SKM-1 (cell line): ENCODE data around the gene MRPL21.

ENCODE experiments used
- DNase-seq: peaks from one replicate; lab custom pipeline; 2025; ENCODE audit not compliant: unreplicated experiment; lab: John Stamatoyannopoulos, UW

MRPL21 gene

DNA sequence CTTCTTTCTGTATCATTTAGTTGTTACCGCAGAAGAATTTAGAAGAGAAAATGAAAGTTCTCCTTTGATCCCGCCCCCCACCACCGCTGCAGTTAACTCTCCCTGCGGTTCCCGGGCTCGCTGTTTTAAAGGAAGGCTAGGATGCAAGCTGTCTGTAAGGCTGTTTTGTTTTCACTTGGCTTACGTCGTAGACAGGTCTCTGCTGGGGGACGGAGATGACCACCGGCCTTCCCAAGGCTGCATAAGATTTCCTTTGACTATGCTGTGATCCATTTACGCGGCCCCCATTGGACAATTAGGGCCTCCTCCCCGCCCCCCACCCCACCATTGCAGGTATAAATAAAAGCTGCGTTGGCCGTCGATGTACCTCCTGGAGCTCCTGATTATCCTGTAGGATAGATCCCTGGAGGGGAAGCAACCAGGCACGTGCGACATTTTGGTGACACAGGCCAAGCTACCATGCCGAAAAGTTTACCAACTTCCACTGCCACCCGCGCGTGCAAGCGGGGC is 60.5 kb downstream of the MRPL21 start:
- DNase-seq, result no peak

- no peak for DNase-seq
These were observed 61.1 kb downstream of the MRPL21 start for GRCh38 chr11:68842427-68843051.

- no peak for DNase-seq
These were observed 61.8 kb downstream of the MRPL21 start, which contains the start of gene CPT1A for GRCh38 chr11:68841718-68842426. TSS of gene CPT1A (minus strand) at chr11:68841916. CDS start at chr11:68815474, 26,442 bp downstream.
